ENCODE data around the gene EZH1. TPM values are rescaled to one million over a fixed set of nuclear protein-coding genes. Genes with fewer than 3 reads are reported as not detected.
A peak's percentile ranks its signal among the peaks of the same experiment; 100 is the strongest.

The EZH1 gene
- total RNA-seq, 4 donors from 2014 or later: 33.2 to 105 (median 51.0) TPM

GRCh38 chr17:42784409-42784808, 39.6 kb upstream of the EZH1 start:
- 38% methylated on average over 24 of the region's 25 CpGs for WGBS

DNA sequence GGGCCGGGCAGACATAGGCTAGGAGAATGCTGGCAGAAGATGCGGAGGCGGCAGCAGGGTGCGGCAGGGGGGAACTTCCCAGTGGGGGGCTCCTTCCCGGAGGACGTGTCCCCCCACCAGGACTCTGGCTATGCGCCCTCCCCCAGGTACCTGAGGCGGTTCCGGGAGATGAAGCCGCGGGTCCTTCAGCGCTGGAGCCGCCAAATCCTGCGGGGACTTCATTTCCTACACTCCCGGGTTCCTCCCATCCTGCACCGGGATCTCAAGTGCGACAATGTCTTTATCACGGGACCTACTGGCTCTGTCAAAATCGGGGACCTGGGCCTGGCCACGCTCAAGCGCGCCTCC, 38.9 kb upstream of the EZH1 start:
- TF ChIP-seq EP300 (IDR thresholded peaks at IDR 0.05) (no peak), POLR2AphosphoS5 (IDR thresholded peaks at IDR 0.05) (no peak), POLR2A (IDR thresholded peaks at IDR 0.05) (no peak)
- TF ChIP-seq, protein P1, sequence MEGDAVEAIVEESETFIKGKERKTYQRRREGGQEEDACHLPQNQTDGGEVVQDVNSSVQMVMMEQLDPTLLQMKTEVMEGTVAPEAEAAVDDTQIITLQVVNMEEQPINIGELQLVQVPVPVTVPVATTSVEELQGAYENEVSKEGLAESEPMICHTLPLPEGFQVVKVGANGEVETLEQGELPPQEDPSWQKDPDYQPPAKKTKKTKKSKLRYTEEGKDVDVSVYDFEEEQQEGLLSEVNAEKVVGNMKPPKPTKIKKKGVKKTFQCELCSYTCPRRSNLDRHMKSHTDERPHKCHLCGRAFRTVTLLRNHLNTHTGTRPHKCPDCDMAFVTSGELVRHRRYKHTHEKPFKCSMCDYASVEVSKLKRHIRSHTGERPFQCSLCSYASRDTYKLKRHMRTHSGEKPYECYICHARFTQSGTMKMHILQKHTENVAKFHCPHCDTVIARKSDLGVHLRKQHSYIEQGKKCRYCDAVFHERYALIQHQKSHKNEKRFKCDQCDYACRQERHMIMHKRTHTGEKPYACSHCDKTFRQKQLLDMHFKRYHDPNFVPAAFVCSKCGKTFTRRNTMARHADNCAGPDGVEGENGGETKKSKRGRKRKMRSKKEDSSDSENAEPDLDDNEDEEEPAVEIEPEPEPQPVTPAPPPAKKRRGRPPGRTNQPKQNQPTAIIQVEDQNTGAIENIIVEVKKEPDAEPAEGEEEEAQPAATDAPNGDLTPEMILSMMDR (IDR thresholded peaks at IDR 0.05): no peak
- 34% methylated on average over 19 of the region's 22 CpGs for WGBS
- Histone ChIP-seq H3K4me3 (no peak overlapping the region), H3K27me3 (peaks cover 80% of the 10 kb centered on the region), H3K27ac (no peak overlapping the region), H3K36me3 (peaks cover 10% of the 10 kb centered on the region), H3K4me1 (peaks cover 41% of the 10 kb centered on the region), H3K9me3 (no peaks in the 10 kb centered on the region)
- no peak for DNase-seq (ENCODE audit: low spot score in 2 of 2)

More at GRCh38 chr17:42784409-42784808, 39.6 kb upstream of the EZH1 start:
- TF ChIP-seq, protein P1 (IDR thresholded peaks at IDR 0.05): no peak
- TF ChIP-seq EP300 (IDR thresholded peaks at IDR 0.05): no peak
- TF ChIP-seq POLR2AphosphoS5 (IDR thresholded peaks at IDR 0.05): no peak
- TF ChIP-seq POLR2A (IDR thresholded peaks at IDR 0.05): no peak
- Histone ChIP-seq H3K4me1 (peaks cover 41% of the 10 kb centered on the region), H3K36me3 (peaks cover 3% of the 10 kb centered on the region), H3K27me3 (peaks cover 80% of the 10 kb centered on the region), H3K9me3 (no peaks in the 10 kb centered on the region), H3K27ac (no peak overlapping the region), H3K4me3 (no peak overlapping the region)
- DNase-seq (ENCODE audit: low spot score in 2 of 2): no peak

GRCh38 chr17:42783062-42783790, 38.4 kb upstream of the EZH1 start:
- no peak for TF ChIP-seq POLR2A (IDR thresholded peaks at IDR 0.05)
- no peak for TF ChIP-seq EP300 (IDR thresholded peaks at IDR 0.05)
- TF ChIP-seq, protein P1 (IDR thresholded peaks at IDR 0.05): no peak
- no peak for TF ChIP-seq POLR2AphosphoS5 (IDR thresholded peaks at IDR 0.05)
- no peak for DNase-seq (ENCODE audit: low spot score in 2 of 2)
- H3K9me3 ChIP-seq: no peaks in the 10 kb centered on the region
- no peak overlapping the region for H3K27ac ChIP-seq
- 49% methylated on average over 9 of the region's 9 CpGs for WGBS
- H3K27me3 ChIP-seq: peaks cover 78% of the 10 kb centered on the region
- no peak overlapping the region for H3K4me3 ChIP-seq
- H3K4me1 ChIP-seq: peaks cover 41% of the 10 kb centered on the region
- H3K36me3 ChIP-seq: peaks cover 15% of the 10 kb centered on the region

DNA sequence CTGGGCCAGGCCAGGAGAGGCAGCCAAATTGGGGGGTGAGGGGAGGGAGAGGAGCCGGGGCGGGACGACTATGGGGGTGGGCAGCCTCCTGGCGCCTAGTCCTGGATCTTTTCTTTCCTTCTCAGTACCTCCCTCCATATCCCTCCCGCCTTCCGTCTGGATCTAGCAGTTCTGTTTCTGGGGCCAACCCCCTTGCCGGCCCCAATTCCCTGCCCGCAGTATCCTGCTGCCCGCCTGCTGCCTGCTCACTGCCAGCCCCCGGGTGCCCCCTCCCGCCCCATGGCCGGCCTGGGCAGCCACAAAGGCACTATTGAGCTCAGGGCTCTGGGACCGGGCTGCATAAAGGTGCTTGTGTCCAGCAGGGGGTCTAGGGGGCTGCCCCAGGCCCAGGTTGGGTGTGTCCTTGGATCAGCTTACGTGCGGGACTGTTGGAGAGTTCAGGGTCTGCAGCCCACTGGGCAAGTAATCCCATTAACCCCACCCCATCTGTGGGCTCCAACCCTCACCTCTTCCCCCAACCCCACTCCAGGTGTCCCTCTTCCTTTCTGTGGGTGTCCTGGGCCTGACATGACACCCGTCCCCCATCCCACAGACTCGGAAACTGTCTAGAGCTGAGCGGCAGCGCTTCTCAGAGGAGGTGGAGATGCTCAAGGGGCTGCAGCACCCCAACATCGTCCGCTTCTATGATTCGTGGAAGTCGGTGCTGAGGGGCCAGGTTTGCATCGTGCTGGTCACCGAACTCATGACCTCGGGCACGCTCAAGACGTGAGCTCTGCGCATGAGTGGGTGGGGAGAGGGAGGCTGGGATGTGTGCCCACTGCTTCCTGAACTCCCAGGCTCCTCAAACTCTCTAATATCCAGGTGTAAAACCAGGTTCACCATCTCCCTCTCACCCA, 37.6 kb upstream of the EZH1 start:
- peaks cover 23% of the 10 kb centered on the region for H3K36me3 ChIP-seq
- H3K27ac ChIP-seq: no peak overlapping the region
- DNase-seq (ENCODE audit: low spot score in 2 of 2): no peak
- H3K27me3 ChIP-seq: peaks cover 72% of the 10 kb centered on the region
- TF ChIP-seq POLR2A (IDR thresholded peaks at IDR 0.05) (no peak), EP300 (IDR thresholded peaks at IDR 0.05) (no peak), POLR2AphosphoS5 (IDR thresholded peaks at IDR 0.05) (no peak)
- TF ChIP-seq, protein P1 (IDR thresholded peaks at IDR 0.05): no peak
- peaks cover 41% of the 10 kb centered on the region for H3K4me1 ChIP-seq
- no peaks in the 10 kb centered on the region for H3K9me3 ChIP-seq
- 26% methylated on average over 14 of the region's 29 CpGs for WGBS
- peak overlapping the region; percentile 9 for H3K4me3 ChIP-seq

- Histone ChIP-seq H3K27me3 (peaks cover 65% of the 10 kb centered on the region), H3K4me1 (peaks cover 41% of the 10 kb centered on the region), H3K36me3 (peaks cover 30% of the 10 kb centered on the region), H3K9me3 (no peaks in the 10 kb centered on the region), H3K4me3 (peak overlapping the region; percentile 9), H3K27ac (no peak overlapping the region)
- DNase-seq (ENCODE audit: low spot score in 2 of 2): no peak
- 40% methylated on average over 4 of the region's 10 CpGs for WGBS
- TF ChIP-seq EP300 (IDR thresholded peaks at IDR 0.05) (no peak), POLR2A (IDR thresholded peaks at IDR 0.05) (no peak), POLR2AphosphoS5 (IDR thresholded peaks at IDR 0.05) (no peak)
- TF ChIP-seq, protein P1 (IDR thresholded peaks at IDR 0.05): no peak
Observed at GRCh38 chr17:42781639-42782165, 36.9 kb upstream of the EZH1 start.

All from suprapubic skin (tissue), 4 donors.